Stimulated activated CD8-positive, alpha-beta memory T cell treated with anti-CD3 and anti-CD28 coated beads, Interleukin-7, amount 100 ng/mL, for 4 hours (primary cell): ENCODE results near the gene ZNHIT6.
A peak's percentile ranks its signal among the peaks of the same experiment; 100 is the strongest.
"Not testable (repeated sequence)": the region's sequence is repeated elsewhere in the genome, so short reads cannot be mapped to it uniquely, and the experiment has no call there.

ENCODE experiments used
- DNase-seq, 2 donors: peaks; one replicate each; pipeline ENCODE4 v3.0.0-alpha.2; 2020; ENCODE audit warnings: low read depth in 2 of 2

ZNHIT6 gene, protein sequence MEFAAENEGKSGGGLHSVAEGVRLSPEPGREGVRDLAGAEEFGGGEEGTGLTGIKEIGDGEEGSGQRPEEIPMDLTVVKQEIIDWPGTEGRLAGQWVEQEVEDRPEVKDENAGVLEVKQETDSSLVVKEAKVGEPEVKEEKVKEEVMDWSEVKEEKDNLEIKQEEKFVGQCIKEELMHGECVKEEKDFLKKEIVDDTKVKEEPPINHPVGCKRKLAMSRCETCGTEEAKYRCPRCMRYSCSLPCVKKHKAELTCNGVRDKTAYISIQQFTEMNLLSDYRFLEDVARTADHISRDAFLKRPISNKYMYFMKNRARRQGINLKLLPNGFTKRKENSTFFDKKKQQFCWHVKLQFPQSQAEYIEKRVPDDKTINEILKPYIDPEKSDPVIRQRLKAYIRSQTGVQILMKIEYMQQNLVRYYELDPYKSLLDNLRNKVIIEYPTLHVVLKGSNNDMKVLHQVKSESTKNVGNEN

DNA sequence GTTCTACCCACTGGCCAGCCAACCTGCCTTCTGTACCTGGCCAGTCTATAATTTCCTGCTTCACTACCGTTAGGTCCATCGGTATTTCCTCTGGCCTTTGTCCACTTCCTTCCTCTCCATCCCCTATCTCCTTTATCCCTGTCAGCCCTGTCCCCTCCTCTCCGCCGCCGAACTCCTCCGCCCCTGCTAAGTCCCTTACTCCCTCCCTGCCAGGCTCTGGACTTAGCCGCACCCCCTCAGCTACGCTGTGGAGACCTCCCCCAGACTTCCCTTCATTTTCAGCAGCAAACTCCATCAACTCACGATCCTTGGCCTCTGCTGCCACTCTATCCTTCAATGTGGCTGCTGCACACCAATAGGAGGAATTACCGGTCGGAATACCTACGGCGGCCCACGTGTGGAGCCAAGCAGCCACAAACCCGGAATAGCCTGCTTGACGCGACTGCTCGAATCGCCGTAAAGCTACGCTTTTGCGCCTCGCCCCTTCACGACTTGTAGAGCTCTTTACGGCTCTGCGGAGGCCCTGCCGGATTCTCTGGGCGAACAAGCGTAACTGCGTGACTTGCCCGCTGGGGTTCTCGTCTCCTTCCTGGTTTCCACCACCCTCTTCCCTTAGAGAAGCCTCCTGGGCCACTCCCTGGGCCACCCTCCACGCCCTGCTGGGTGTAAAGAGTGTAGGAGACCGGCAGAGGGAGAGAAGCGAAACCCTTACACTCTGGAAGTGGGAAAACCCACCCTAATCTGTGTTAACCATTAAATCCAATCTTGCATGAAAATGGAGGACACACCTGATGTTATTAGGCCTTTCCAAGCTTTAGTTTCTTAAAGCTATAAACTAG, at the start of gene ZNHIT6:
ZNHIT6 (minus strand) TSS at position 444 of the 839 bp plus-strand sequence; CDS start at position 295, 149 bp downstream.
- DNase-seq = peak; percentile 76 to 81

DNA sequence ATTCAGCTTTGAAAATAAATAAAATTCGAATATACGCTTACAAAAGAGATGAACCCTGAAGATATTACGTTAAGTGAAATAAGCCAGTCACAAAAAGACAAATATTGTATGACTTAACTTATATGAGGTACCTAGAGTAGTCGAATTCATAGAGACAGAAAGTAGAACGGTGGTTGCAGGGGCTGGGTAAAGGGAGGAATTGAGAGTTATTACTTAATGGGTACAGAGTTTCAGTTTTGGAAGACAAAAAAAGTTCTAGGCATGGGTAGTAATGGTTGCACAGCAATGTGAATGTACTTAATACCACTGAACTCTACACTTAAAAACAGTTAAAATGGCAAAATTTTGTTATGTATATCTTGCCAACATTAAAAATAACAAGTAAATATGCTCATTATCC, 48.6 kb upstream of the ZNHIT6 start:
- no peak for DNase-seq

DNA sequence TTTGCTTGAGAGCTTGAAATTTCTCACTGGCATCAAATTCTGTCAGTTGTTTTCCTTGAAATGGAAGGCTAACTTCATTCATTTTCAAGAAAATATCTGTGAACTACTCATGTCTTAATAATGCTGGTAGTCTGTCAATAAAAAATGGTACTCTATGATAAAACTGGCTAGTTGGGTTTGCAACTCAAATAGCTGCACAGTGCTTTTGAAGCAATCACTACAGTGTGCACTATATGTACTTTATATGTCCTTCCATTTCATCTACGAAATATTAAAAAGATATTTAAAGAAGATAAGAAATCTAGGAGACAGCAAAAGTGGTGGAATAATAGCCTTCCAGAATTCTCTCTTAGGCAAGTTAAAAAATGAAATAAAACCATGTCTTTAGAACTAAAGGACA, 39.9 kb upstream of the ZNHIT6 start:
- DNase-seq = no peak

DNA sequence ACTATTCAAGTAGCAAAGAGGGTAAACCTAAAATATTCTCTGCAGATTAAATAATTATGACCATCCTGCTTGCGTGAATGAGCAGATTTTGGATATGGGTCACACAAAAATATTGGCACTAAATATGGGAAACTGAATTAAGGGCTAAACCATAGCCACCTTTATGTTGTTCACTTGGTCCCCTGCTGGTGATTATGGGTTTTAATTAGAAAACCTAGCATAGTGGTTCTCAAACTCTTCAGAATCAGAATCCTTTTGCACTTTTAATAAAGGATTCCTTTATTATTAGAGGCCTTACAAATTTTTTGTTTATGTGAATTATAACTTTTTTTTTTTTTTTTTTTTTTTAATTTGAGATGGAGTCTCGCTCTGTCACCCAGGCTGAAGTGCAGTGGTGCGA, 38.5 kb upstream of the ZNHIT6 start:
- DNase-seq = no peak

DNA sequence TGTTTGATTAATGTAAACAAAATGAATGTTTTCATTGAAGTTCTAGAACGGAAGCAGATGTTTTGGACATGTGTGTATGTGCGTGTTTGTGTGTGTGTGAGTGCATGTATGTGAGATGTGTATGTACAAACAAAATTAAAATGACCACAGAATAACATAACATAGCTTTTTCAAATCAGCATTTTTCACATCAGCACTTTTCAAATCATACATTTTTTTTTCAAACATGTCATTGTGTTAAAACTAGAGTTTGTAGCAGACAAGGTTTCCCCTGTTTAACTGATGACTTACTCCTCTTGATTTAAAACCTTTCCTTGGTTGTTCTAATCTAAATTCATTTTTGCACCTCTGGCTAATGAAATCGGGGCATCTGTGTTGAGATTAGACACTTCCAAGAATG, 35.6 kb upstream of the ZNHIT6 start:
- no peak for DNase-seq

DNA sequence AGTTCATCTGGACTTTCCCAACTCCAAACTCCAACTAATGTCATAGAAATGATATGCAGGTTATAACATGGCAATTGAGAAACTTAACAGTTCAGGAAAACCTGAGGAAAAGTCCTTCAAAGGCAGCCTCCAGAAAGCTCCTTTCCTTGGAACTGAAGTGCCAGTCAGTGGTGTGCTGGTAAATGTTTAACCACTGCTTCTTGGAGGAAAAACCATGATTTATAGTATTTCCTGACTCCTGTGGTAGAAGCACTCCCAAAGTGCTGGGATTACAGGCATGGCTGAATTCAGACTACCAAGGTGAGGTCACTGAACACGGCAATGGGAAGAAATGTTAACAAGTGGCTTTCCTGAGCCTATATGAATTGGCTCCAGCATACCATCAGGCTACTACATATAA, 26.7 kb upstream of the ZNHIT6 start:
- no peak for DNase-seq

DNA sequence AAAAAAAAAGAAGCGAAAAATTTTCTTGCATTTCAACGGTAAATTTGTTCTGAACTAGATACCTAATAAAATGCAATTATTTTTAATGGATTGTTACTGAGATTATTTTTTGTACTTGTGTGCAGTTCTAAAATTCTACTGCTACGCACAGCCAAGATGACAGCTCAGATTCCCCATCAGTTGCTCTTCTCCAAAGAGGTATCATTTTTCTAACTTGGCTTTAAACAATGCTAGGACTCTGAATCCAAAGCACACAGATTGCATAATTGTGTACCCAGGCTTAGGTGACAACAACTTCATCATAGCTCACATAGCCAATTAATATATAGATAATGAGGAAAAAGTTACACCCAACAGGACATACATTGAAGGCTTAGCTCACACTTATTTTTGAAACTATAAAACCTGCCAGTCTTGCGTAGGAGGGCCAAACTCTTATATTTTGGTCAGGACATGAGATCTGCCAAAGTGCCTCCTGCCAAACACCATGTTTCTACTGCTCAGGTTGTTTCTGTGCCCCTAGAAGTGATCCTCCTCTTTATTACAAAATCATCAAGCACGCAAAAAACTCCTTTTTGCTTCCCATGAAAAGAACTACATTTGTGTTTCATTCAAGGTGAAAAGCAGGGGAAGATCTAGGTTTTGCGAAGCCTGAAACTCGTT, 10.6 kb upstream of the ZNHIT6 start:
- no peak for DNase-seq

DNA sequence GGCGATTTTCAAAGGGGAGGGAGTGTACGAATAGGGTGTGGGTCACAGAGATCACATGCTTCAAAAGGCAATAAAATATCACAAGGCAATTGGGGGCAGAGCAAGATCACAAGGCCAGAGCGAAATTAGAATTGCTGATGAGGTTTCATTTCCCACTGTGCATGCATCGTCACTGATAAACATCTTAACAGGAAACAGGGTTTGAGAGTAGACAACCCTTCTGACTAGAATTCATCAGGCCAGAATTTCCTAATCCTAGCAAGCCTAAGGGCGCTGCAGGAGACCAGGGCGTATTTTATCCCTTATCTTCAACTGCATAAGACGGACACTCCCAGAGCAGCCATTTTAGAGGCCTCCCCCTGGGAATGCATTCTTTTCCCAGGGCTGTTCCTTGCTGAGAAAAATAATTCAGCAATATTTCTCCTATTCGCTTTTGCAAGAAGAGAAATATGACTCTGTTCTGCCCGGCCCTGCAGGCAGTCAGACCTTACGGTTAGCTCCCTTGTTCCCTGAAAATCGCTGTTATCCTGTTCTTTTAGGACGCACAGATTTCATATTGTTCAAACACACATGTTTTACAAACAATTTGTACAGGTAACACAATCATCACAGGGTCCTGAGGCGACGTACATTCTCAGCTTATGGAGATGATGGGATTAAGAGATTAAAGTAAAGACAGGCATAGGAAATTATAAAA, 6.3 kb upstream of the ZNHIT6 start:
- DNase-seq = not testable (repeated sequence)

DNA sequence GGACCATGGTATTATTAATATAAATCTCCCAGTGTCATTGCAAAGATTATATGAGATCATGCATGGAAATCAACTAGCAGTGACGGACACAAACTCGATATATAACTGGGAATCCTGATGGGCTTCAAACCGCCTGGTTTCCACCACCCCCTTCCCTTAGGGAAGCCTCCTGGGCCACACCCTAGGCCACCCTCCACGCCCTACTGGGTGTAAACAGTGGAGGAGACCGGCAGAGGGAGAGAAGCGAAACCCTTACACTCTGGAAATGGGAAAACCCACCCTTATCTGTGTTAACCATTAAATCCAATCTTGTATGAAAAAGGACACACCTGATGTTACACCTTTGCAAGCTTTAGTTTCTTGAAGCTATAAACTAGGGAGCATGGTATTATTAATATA, 595 bp upstream of the ZNHIT6 start:
- DNase-seq = no peak

DNA sequence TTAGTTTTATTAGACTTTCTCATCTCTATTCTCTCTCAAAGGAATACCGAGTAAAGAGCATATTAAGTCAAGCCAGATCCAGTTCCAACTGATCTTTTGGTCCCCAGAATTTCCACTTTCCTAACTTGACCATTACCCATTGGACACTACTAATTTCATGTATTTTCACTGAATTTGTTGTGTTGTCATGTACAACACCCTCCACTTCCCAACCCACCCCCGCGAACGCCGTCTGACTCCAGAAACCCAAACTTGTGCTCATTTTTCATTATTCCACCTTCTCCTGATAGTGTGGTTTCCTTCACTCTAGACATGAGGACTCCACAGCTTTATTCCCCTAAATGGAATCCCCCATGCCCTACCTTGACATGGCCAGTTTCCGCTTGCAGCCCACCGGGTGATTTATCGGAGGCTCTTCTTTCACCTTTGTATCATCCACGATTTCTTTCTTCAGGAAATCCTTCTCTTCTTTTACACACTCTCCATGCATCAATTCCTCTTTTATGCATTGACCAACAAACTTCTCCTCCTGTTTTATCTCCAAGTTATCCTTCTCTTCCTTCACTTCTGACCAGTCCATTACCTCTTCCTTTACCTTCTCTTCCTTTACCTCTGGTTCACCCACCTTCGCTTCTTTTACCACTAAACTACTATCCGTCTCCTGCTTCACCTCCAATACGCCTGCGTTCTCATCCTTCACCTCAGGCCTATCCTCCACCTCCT, 805 bp downstream of the ZNHIT6 start:
- no peak for DNase-seq

DNA sequence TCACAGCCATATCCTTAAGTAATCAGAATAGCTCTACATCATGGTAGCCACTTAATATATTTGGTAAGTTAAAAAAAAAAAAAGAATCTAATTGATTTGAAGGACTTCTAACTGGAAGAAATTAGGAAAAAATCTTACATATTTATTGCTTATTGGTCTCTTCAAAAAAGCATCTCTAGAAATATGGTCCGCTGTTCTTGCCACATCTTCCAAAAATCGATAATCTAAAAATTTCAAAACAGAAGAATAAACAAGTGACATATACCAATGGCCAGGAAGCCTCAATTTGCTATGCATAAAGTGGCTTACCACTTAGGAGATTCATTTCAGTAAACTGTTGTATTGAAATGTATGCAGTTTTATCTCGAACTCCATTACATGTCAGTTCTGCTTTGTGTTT, 2.3 kb downstream of the ZNHIT6 start:
- no peak for DNase-seq

DNA sequence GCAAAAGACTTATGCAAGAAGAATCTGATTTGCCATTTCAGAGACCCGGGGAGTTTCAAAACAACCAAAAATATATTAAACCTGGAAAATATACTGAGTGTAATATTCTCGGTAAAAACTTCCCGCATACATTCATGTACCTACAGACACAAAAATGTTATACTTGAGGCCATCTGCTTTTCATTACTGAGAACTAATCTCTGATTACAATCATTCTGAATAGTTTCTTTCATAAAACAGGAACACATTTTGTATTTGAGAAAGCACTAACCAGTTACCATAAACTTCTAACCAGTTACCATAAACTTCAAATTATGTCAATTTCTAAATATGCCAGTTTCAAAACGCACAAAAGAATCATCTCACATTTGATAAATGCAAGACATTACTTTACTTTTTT, 7.8 kb downstream of the ZNHIT6 start:
- no peak for DNase-seq

DNA sequence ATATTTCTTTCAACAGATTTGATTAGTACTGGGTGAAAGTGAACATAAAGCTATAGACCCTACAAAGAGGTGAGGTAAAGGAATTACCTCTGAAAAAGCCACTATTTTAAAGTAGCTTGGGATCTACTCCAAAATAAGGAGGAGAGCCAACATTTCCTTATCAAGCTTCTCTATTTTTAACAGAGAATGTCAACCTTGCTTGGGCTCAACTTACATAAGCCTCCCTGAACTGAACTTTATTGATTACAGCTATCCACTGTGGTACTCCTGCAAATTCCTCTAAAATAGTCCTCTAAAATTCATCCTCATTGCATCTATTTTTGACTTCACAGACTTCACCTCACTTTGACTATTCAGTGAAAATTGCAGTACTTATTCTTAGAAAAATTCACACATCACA, 10.3 kb downstream of the ZNHIT6 start:
- no peak for DNase-seq

DNA sequence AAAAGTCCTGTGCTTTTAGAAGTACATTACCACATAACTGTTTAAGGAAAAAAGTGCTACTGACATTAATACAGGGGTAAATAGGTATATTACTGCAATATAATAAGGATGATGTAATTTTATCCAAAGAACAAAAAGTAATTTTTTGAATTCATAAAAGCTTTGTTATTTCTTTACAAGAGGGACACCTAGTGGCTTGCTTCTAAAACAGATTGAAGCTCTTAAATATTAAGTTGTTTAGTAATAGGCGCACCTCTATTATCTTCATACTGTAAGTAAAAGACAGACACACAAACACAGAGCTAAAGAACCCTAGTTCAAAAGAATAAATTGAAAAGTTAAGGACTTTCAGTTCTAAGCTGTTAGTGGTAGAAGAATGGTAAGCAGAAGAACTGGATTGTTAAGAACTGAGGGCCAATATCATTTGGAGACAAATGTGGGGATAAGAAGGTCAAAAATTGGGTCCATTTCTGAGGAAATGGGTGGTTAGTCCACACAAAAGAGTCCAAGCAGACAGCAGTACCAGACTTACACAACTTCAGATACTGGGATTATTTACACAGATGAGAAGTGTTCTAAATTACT, 15.4 kb downstream of the ZNHIT6 start:
- DNase-seq = no peak

DNA sequence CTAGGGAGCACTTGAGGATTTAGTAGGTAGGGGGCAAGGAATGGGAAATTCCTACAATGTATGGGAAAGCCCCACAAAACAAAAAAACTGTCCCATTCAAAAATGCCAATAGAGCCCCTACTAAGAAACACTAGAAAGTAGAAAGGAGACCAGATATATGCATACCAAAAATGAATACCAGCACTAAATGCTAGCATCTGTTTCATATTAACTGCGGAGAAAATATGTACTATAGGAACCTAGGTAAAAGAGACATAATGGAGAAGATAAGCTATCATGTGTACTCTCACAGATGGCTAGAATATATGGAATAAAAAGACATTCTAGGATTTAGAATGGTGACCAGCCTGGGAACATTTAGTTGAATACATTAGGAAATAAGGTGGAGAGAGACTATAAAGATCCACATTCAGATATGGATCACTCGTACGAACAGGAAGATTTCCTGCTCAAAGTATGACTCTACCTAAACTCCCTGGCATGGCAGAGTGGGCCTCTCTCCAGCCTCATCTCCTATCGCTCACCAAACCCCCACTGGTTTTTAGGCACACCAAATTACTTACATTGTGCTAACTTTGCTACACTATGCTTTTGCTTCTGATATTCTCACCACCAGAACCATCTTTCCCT, 18.3 kb downstream of the ZNHIT6 start:
- DNase-seq = no peak

DNA sequence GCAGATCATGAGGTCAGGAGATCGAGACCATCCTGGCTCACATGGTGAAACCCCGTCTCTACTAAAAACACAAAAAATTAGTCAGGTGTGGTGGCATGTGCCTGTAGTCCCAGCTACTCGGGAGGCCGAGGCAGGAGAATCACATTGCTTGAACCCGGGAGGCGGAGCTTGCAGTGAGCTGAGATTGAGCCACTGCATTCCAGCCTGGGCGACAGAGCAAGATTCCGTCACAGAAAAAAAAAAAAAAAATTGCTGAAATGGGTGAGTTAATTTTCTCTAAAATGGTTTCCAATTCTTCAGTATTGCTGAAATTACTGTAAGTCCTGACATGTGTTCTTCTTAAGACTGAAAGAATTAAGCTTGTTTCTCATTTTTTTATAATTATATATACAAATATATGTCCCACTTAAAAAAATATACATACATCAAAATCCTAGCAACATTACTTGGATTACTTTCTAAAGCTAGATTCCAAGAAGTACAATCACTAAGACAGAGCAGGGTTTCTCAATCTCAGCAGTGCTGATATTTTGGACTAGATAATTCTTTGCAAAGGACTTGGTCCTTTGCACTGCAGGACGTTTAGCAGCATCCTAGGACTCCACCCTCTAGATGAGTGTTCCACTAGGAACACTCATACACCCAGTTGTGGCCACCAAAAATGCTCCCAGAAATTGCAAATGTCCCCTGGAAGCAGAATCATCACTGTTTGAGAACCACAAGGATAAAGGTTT, 24.8 kb downstream of the ZNHIT6 start:
- no peak for DNase-seq

DNA sequence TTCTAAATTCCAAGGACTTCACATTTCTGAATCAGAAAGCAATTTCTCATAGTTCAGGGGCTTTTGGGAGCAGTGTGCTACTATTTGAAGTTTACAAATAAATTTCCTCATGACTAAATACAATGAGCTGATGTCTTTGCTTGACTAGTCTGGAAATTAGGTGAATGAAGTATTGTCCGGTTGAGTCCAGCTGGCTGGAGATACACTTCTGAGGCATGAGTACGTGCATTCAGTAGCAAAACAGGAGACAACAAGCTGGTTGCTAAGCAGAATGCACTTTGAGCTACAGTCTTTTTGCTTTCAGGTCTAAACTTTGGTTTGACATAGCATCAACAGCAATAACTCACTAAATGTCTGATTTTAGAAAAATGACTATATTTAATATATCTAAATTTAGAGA, 27.1 kb downstream of the ZNHIT6 start:
- DNase-seq = no peak

DNA sequence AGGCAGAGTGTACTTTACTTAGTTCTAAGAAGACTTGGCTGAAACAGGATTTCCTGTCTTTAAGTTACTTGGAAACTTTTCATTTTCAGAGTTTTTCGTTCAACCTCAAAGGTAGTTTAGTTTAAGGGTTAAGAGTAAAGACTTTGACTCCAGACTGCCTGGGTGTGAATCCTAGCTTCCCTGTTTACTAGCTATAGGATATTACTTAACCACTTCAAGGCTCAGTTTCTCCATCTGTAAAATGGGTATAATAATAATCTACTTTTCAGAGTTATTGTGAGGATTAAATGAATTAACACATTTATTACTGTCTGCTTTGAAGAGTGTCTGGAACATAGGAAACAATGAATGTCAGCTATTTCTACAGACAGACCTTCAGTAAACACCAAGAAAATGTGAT, 30.0 kb downstream of the ZNHIT6 start:
- no peak for DNase-seq

DNA sequence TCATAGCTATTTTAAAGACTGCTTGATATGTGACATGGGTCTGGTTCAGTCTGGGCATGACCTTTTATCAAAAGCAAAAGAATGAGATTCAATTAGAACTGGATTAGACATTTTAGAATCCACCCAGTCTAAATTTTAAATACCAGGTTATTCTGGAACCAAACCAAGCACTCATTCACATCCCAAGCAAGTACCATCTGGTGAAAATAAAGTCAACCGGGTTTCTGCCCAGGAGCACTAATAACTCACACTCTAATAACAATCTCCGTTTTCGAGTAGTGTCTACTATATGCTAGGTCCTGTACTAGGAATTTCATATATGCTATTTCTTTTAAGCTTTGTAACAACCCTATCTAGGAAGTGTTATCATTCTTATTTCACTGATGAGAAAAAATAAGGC, 30.6 kb downstream of the ZNHIT6 start:
- no peak for DNase-seq
